Effector CD4-positive, alpha-beta T cell (primary cell): Measurements from ENCODE around the gene BLTP3B.

Experiments used
- DNase-seq: peaks from one replicate; pipeline ENCODE4 v3.0.0-alpha.2; 2020

The BLTP3B gene

DNA sequence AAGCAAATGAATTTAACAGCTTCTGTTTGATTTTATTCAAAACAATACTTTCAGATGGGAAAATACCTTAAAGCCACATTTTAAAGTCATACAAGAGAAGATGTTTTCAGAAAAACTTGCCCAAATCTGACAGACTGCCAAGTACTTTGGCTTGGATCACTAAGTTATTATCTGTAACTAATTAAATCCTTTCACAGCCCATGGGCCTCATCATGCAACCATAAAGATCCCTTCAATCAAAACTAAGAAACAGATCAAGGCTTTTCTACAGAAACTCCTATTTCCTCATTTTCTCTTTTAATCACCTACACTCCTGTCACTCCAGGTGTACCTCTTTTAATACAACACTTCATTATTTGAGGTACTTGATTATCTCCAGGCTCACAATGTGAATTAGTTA, 28.1 kb downstream of the BLTP3B start:
- no peak for DNase-seq

DNA sequence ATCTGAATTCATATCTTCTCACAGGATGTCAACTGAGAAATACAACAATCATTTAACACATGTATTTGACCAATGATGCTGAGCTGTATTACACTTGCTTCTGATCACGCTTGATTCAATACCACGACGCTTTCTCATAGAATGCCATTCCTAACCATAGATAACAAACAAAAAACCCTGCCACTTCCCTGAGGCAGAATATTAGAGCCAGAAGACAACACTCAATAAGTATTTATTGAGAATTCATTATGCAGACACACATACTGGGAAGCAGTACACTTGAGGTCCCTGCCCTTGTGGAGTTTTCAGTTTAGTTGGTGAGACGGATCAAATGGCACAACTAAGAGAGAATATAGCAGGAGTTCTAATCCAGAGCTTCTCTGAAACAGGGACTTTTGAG, 32.4 kb downstream of the BLTP3B start:
- no peak for DNase-seq

DNA sequence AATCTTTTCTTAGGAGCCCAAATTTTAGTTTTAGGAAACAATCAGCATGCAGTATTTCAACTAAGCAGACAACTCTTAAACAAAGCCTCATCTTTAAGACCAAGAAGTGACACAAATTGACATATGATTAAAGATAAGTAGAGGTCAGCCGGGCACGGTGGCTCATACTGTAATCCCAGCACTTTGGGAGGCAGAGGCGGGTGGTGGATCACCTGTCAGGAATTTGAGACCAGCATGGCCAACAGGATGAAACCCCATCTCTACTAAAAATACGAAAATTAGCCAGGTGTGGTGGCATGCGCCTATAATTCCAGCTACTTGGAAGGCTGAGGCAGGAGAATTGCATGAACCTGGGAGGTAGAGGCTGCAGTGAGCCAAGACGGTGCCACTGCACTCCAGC, 35.8 kb downstream of the BLTP3B start:
- DNase-seq, result no peak

GRCh38 chr12:100105661-100106060, 37.0 kb downstream of the BLTP3B start:
- no peak for DNase-seq

- no peak for DNase-seq
Observed at GRCh38 chr12:100101000-100101399, 41.7 kb downstream of the BLTP3B start.
